RWPE2 (cell line): ENCODE results near the gene SLC9A9.

Experiments
- ATAC-seq: fragments of 200-7000 bp; cut with Tn5 transposase; 3 replicates; pipeline ENCODE4 v1.9.1; 2021; ENCODE audit warnings: low read depth
- DNase-seq: peaks from one replicate; pipeline ENCODE4 v3.0.0-alpha.2; 2020; ENCODE audit warnings: low spot score
- H3K27ac ChIP-seq: fragments of 450-650 bp; 2 replicates; pipeline ENCODE4 v1.5.1; 2017; ENCODE audit warnings: mild to moderate bottlenecking; ENCODE audit not compliant: poor library complexity, severe bottlenecking
- H3K27me3 ChIP-seq: fragments of 250-450 bp; sonication (Bioruptor Pico); 2 replicates; pipeline ENCODE4 v1.5.1; 2021; ENCODE audit warnings: mild to moderate bottlenecking, moderate library complexity; ENCODE audit not compliant: insufficient read depth, poor library complexity, severe bottlenecking
- H3K36me3 ChIP-seq: fragments of 250-450 bp; sonication (Bioruptor Pico); 2 replicates; pipeline ENCODE4 v1.5.1; 2020; ENCODE audit warnings: low read depth, mild to moderate bottlenecking, moderate library complexity
- H3K4me1 ChIP-seq: fragments of 250-450 bp; sonication (Bioruptor Pico); 2 replicates; pipeline ENCODE4 v1.5.1; 2021; ENCODE audit warnings: mild to moderate bottlenecking, moderate library complexity; ENCODE audit not compliant: insufficient read depth, poor library complexity, severe bottlenecking
- H3K4me3 ChIP-seq: fragments of 250-450 bp; sonication (Bioruptor Pico); 2 replicates; pipeline ENCODE4 v1.5.1; 2021; ENCODE audit warnings: mild to moderate bottlenecking, moderate library complexity; ENCODE audit not compliant: severe bottlenecking
- H3K9me3 ChIP-seq: fragments of 250-450 bp; sonication (Bioruptor Pico); 2 replicates; pipeline ENCODE4 v1.5.1; 2021; ENCODE audit warnings: mild to moderate bottlenecking, moderate library complexity; ENCODE audit not compliant: severe bottlenecking
- CTCF ChIP-seq: fragments of 450-650 bp; IDR thresholded peaks from one replicate; pipeline ENCODE4 v1.5.1; 2017; ENCODE audit warnings: mild to moderate bottlenecking, moderate library complexity; ENCODE audit not compliant: poor library complexity, severe bottlenecking

Gene SLC9A9

GRCh38 chr3:143503325-143503885 is 344.9 kb downstream of the SLC9A9 start:
- DNase-seq, result no peak
- no peak for TF ChIP-seq CTCF
- no peak for ATAC-seq
- peaks cover 5% of the 10 kb centered on the region for H3K4me1 ChIP-seq
- H3K36me3 ChIP-seq, result no peaks in the 10 kb centered on the region
- no peak overlapping the region for H3K27ac ChIP-seq
- H3K9me3 ChIP-seq, result no peaks in the 10 kb centered on the region
- H3K4me3 ChIP-seq, result no peak overlapping the region
- H3K27me3 ChIP-seq, result no peaks in the 10 kb centered on the region

- Histone ChIP-seq H3K4me3 (no peak overlapping the region), H3K27me3 (no peaks in the 10 kb centered on the region), H3K36me3 (no peaks in the 10 kb centered on the region), H3K27ac (no peak overlapping the region), H3K4me1 (no peaks in the 10 kb centered on the region), H3K9me3 (no peaks in the 10 kb centered on the region)
- no peak for ATAC-seq
- DNase-seq, result no peak
- no peak for TF ChIP-seq CTCF
These were observed 346.2 kb downstream of the SLC9A9 start for GRCh38 chr3:143502081-143502480.

- no peak for ATAC-seq
- Histone ChIP-seq H3K4me3 (no peak overlapping the region), H3K4me1 (no peaks in the 10 kb centered on the region), H3K27ac (no peak overlapping the region), H3K27me3 (no peaks in the 10 kb centered on the region), H3K9me3 (no peaks in the 10 kb centered on the region), H3K36me3 (no peaks in the 10 kb centered on the region)
- DNase-seq, result no peak
- TF ChIP-seq CTCF, result no peak
These were observed 350.9 kb downstream of the SLC9A9 start for GRCh38 chr3:143497382-143497781.

GRCh38 chr3:143496191-143496590 is 352.1 kb downstream of the SLC9A9 start:
- ATAC-seq (no peak), DNase-seq (no peak)
- Histone ChIP-seq H3K36me3 (no peaks in the 10 kb centered on the region), H3K9me3 (no peaks in the 10 kb centered on the region), H3K4me3 (no peak overlapping the region), H3K27me3 (no peaks in the 10 kb centered on the region), H3K27ac (no peak overlapping the region), H3K4me1 (no peaks in the 10 kb centered on the region)
- no peak for TF ChIP-seq CTCF

GRCh38 chr3:143495527-143495926 is 352.7 kb downstream of the SLC9A9 start:
- no peak for TF ChIP-seq CTCF
- H3K4me3 ChIP-seq, result no peak overlapping the region
- ATAC-seq (no peak), DNase-seq (no peak)
- H3K4me1 ChIP-seq, result no peaks in the 10 kb centered on the region
- no peaks in the 10 kb centered on the region for H3K36me3 ChIP-seq
- H3K27me3 ChIP-seq, result no peaks in the 10 kb centered on the region
- H3K27ac ChIP-seq, result no peak overlapping the region
- no peaks in the 10 kb centered on the region for H3K9me3 ChIP-seq
